WTC11 (cell line): ENCODE measurements around the gene PARS2. TPM values are rescaled to one million over a fixed set of nuclear protein-coding genes. Genes with fewer than 3 reads are reported as not detected.

Experiments used
- ATAC-seq: fragments of 200-7000 bp; cut with Tn5 transposase; 2 replicates; pipeline ENCODE4 v1.10.0; 2021; ENCODE audit warnings: mild to moderate bottlenecking, moderate library complexity
- CTCF ChIA-PET: fragments of 300-600 bp; sonication (Branson Sonifier 250); formaldehyde crosslinking; loops from one replicate; lab custom pipeline; 2021; ENCODE audit warnings: antibody characterized with exemption; lab: Charles Lee
- POLR2A ChIA-PET: fragments of 350-600 bp; sonication (Branson Sonifier 250); formaldehyde crosslinking; loops from one replicate; lab custom pipeline; 2021; ENCODE audit warnings: antibody characterized with exemption; lab: Charles Lee
- DNase-seq: peaks from one replicate; pipeline ENCODE4 v3.0.0; 2021; ENCODE audit warnings: low spot score
- H3K27ac Mint-ChIP-seq: 2 replicates; pipeline ENCODE4 v1.8.0; 2021; ENCODE audit warnings: mixed read lengths
- H3K27me3 Mint-ChIP-seq: 2 replicates; pipeline ENCODE4 v1.8.0; 2021; ENCODE audit warnings: low read depth, mild to moderate bottlenecking, moderate library complexity, mixed read lengths
- H3K36me3 Mint-ChIP-seq: 2 replicates; pipeline ENCODE4 v1.8.0; 2021; ENCODE audit warnings: mixed read lengths
- H3K4me1 Mint-ChIP-seq: 2 replicates; pipeline ENCODE4 v1.8.0; 2022; ENCODE audit warnings: mixed read lengths
- H3K4me3 Mint-ChIP-seq: 2 replicates; pipeline ENCODE4 v1.8.0; 2021; ENCODE audit warnings: mild to moderate bottlenecking, moderate library complexity, mixed read lengths
- H3K9me3 Mint-ChIP-seq: 2 replicates; pipeline ENCODE4 v1.8.0; 2021; ENCODE audit warnings: mixed read lengths
- ATF1 ChIP-seq: sonication (generic); formaldehyde crosslinking; IDR thresholded peaks from 2 replicates; pipeline ENCODE4 v1.8.1; 2023; ENCODE audit warnings: mild to moderate bottlenecking, moderate library complexity, missing genetic modification reagents
- ATF2 ChIP-seq: sonication (generic); formaldehyde crosslinking; IDR thresholded peaks from 2 replicates; pipeline ENCODE4 v1.8.1; 2022; ENCODE audit warnings: low read depth, missing genetic modification reagents, borderline replicate concordance
- ATF6 ChIP-seq: sonication (generic); formaldehyde crosslinking; IDR thresholded peaks from 2 replicates; pipeline ENCODE4 v1.8.1; 2023; ENCODE audit warnings: mild to moderate bottlenecking, missing genetic modification reagents
- CREM ChIP-seq: sonication (generic); formaldehyde crosslinking; IDR thresholded peaks from 2 replicates; pipeline ENCODE4 v1.8.1; 2022; ENCODE audit warnings: mild to moderate bottlenecking, missing genetic modification reagents, moderate library complexity
- ERG ChIP-seq: fragments of 250-450 bp; sonication (Bioruptor Pico); IDR thresholded peaks from 2 replicates; pipeline ENCODE4 v1.8.0; 2021; ENCODE audit warnings: mild to moderate bottlenecking
- FOXK1 ChIP-seq: sonication (generic); formaldehyde crosslinking; IDR thresholded peaks from 2 replicates; pipeline ENCODE4 v1.8.0; 2022; ENCODE audit warnings: mild to moderate bottlenecking, moderate library complexity, missing genetic modification reagents
- FOXP1 ChIP-seq: sonication (generic); formaldehyde crosslinking; IDR thresholded peaks from 2 replicates; pipeline ENCODE4 v1.8.0; 2022; ENCODE audit warnings: missing genetic modification reagents, mild to moderate bottlenecking, moderate library complexity, borderline replicate concordance
- GABPB1 ChIP-seq: sonication (generic); formaldehyde crosslinking; IDR thresholded peaks from 2 replicates; pipeline ENCODE4 v1.8.1; 2023; ENCODE audit warnings: mild to moderate bottlenecking, missing genetic modification reagents
- HMGA2 ChIP-seq: fragments of 250-450 bp; sonication (Bioruptor Pico); IDR thresholded peaks from 2 replicates; pipeline ENCODE4 v1.4.0; 2021; ENCODE audit warnings: mild to moderate bottlenecking, moderate library complexity
- HMGXB4 ChIP-seq: sonication (generic); formaldehyde crosslinking; IDR thresholded peaks from 2 replicates; pipeline ENCODE4 v1.8.1; 2023; ENCODE audit warnings: mild to moderate bottlenecking, moderate library complexity, missing genetic modification reagents
- NFE2L1 ChIP-seq: sonication (generic); formaldehyde crosslinking; IDR thresholded peaks from 2 replicates; pipeline ENCODE4 v1.8.1; 2023; ENCODE audit warnings: missing genetic modification reagents
- NR2C2 ChIP-seq: sonication (generic); formaldehyde crosslinking; IDR thresholded peaks from 2 replicates; pipeline ENCODE4 v1.8.0; 2022; ENCODE audit warnings: mild to moderate bottlenecking, missing genetic modification reagents
- USF1 ChIP-seq: sonication (generic); formaldehyde crosslinking; IDR thresholded peaks from 2 replicates; pipeline ENCODE4 v1.8.0; 2022; ENCODE audit warnings: mild to moderate bottlenecking, missing genetic modification reagents
- ZBTB21 ChIP-seq: sonication (generic); formaldehyde crosslinking; IDR thresholded peaks from 2 replicates; pipeline ENCODE4 v1.8.1; 2023; ENCODE audit warnings: mild to moderate bottlenecking, missing genetic modification reagents, borderline replicate concordance
- ZNF219 ChIP-seq: sonication (generic); formaldehyde crosslinking; IDR thresholded peaks from 2 replicates; pipeline ENCODE4 v1.8.0; 2023; ENCODE audit warnings: missing genetic modification reagents, mild to moderate bottlenecking, borderline replicate concordance
- total RNA-seq: library from RNA; stranded (reverse); gene quantifications from 3 replicates; pipeline ENCODE4 v1.2.3, GENCODE V29; 2021
- TF ChIP-seq, protein P1 (sequence below): fragments of 250-450 bp; sonication (Bioruptor Pico); IDR thresholded peaks from 2 replicates; pipeline ENCODE4 v1.9.0; 2021; ENCODE audit warnings: moderate library complexity, mild to moderate bottlenecking, inconsistent platforms, borderline replicate concordance

The PARS2 gene
- total RNA-seq, 1 experiment from 2014 or later: 11.5 TPM

- no peak for TF ChIP-seq USF1 (CRISPR knock-in tag)
- TF ChIP-seq, all 79 proteins: peak for 0
Observed at GRCh38 chr1:54742282-54742681, 22.0 kb downstream of the PARS2 start (continued).

GRCh38 chr1:54741531-54741930 is 22.8 kb downstream of the PARS2 start:
- Mint-ChIP-seq H3K4me3 (no peak overlapping the region), H3K4me1 (no peaks in the 10 kb centered on the region), H3K27ac (no peak overlapping the region), H3K36me3 (peaks cover 44% of the 10 kb centered on the region), H3K27me3 (no peaks in the 10 kb centered on the region), H3K9me3 (peaks cover 6% of the 10 kb centered on the region)
- ChIA-PET CTCF (interaction anchor here (1.3 kb wide), 1 partner anchor 50 kb away, joined by 4 read pairs; no protein-coding TSS in a partner anchor), POLR2A (no interaction called here)
- ATAC-seq: no peak
- DNase-seq: no peak
- TF ChIP-seq HMGXB4: no peak
- no peak for TF ChIP-seq GABPB1 (CRISPR knock-in tag)
- no peak for TF ChIP-seq FOXK1
- TF ChIP-seq ZNF219 (CRISPR knock-in tag): no peak
- TF ChIP-seq NR2C2 (CRISPR knock-in tag): no peak
- TF ChIP-seq ATF1 (CRISPR knock-in tag): no peak
- TF ChIP-seq ERG (CRISPR knock-in tag): no peak
- TF ChIP-seq ZBTB21: no peak
- no peak for TF ChIP-seq NFE2L1 (CRISPR knock-in tag)

GRCh38 chr1:54738244-54738643 is 26.1 kb downstream of the PARS2 start:
- H3K27me3 Mint-ChIP-seq: no peaks in the 10 kb centered on the region
- no peak for ATAC-seq

More at GRCh38 chr1:54738244-54738643, 26.1 kb downstream of the PARS2 start:
- TF ChIP-seq, protein P1, sequence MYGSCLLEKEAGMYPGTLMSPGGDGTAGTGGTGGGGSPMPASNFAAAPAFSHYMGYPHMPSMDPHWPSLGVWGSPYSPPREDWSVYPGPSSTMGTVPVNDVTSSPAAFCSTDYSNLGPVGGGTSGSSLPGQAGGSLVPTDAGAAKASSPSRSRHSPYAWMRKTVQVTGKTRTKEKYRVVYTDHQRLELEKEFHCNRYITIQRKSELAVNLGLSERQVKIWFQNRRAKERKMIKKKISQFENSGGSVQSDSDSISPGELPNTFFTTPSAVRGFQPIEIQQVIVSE (CRISPR knock-in tag): no peak
- TF ChIP-seq ATF6 (CRISPR knock-in tag): no peak
- no peak for TF ChIP-seq HMGA2
- TF ChIP-seq CREM (CRISPR knock-in tag): no peak
- TF ChIP-seq ATF2: no peak
- no peak for TF ChIP-seq FOXP1 (CRISPR knock-in tag)
- Mint-ChIP-seq H3K4me1 (no peaks in the 10 kb centered on the region), H3K4me3 (no peak overlapping the region), H3K36me3 (peaks cover 54% of the 10 kb centered on the region), H3K9me3 (no peaks in the 10 kb centered on the region), H3K27ac (no peak overlapping the region)
- ChIA-PET CTCF (no interaction called here), POLR2A (no interaction called here)
- DNase-seq: no peak
